ENCODE data around the gene HEATR3.

HEATR3 gene

GRCh38 chr16:50065624-50066481 lies at the start of gene HEATR3:
HEATR3 (plus strand) TSS chr16:50065970; CDS start chr16:50066132, 162 bp downstream.
- peak; percentile 80 for DNase-seq

- no peak for DNase-seq
Observed at GRCh38 chr16:50017553-50017952, 48.2 kb upstream of the HEATR3 start.

GRCh38 chr16:50021544-50021943 lies 44.2 kb upstream of the HEATR3 start:
- no peak for DNase-seq

- no peak for DNase-seq
Observed at GRCh38 chr16:50023641-50024040, 42.1 kb upstream of the HEATR3 start.

- DNase-seq, result no peak
Observed at GRCh38 chr16:50024207-50024606, 41.6 kb upstream of the HEATR3 start.

- peak; percentile 91 for DNase-seq
Observed at GRCh38 chr16:50024684-50025536, 40.9 kb upstream of the HEATR3 start, which contains the start of gene CNEP1R1. CNEP1R1 (plus strand) TSS chr16:50025225; CDS start chr16:50025316, 91 bp downstream.

GRCh38 chr16:50025537-50025931 lies 40.2 kb upstream of the HEATR3 start:
- no peak for DNase-seq

GRCh38 chr16:50027829-50028228 lies 37.9 kb upstream of the HEATR3 start:
- DNase-seq, result no peak

GRCh38 chr16:50035468-50035992 lies 30.2 kb upstream of the HEATR3 start:
- no peak for DNase-seq

GRCh38 chr16:50036426-50036825 lies 29.3 kb upstream of the HEATR3 start:
- no peak for DNase-seq

- DNase-seq, result no peak
Observed at GRCh38 chr16:50037662-50038220, 28.0 kb upstream of the HEATR3 start.

- no peak for DNase-seq
Observed at GRCh38 chr16:50038286-50038685, 27.5 kb upstream of the HEATR3 start.

GRCh38 chr16:50038756-50039529 lies 26.8 kb upstream of the HEATR3 start:
- DNase-seq, result no peak

- DNase-seq, result no peak
Observed at GRCh38 chr16:50040018-50040417, 25.8 kb upstream of the HEATR3 start.

GRCh38 chr16:50040710-50041109 lies 25.1 kb upstream of the HEATR3 start:
- no peak for DNase-seq

GRCh38 chr16:50043358-50043757 lies 22.4 kb upstream of the HEATR3 start:
- no peak for DNase-seq

- no peak for DNase-seq
Observed at GRCh38 chr16:50045412-50045811, 20.4 kb upstream of the HEATR3 start.

GRCh38 chr16:50046853-50047252 lies 18.9 kb upstream of the HEATR3 start:
- DNase-seq, result no peak

GRCh38 chr16:50047864-50048263 lies 17.9 kb upstream of the HEATR3 start:
- no peak for DNase-seq

GRCh38 chr16:50050802-50051201 lies 15.0 kb upstream of the HEATR3 start:
- DNase-seq, result no peak

GRCh38 chr16:50056226-50056625 lies 9.5 kb upstream of the HEATR3 start:
- no peak for DNase-seq

GRCh38 chr16:50058091-50058771 lies 7.5 kb upstream of the HEATR3 start:
- no peak for DNase-seq

All from NCI-H226 (cell line).